ENCODE data around the gene KLHL6.

- TF ChIP-seq, protein P1, sequence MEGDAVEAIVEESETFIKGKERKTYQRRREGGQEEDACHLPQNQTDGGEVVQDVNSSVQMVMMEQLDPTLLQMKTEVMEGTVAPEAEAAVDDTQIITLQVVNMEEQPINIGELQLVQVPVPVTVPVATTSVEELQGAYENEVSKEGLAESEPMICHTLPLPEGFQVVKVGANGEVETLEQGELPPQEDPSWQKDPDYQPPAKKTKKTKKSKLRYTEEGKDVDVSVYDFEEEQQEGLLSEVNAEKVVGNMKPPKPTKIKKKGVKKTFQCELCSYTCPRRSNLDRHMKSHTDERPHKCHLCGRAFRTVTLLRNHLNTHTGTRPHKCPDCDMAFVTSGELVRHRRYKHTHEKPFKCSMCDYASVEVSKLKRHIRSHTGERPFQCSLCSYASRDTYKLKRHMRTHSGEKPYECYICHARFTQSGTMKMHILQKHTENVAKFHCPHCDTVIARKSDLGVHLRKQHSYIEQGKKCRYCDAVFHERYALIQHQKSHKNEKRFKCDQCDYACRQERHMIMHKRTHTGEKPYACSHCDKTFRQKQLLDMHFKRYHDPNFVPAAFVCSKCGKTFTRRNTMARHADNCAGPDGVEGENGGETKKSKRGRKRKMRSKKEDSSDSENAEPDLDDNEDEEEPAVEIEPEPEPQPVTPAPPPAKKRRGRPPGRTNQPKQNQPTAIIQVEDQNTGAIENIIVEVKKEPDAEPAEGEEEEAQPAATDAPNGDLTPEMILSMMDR (conservative IDR thresholded peaks at IDR 0.05) = no peak
- TF ChIP-seq ZFX (IDR thresholded peaks at IDR 0.05) = no peak
These were observed 64.9 kb downstream of the KLHL6 start for GRCh38 chr3:183490653-183491052.
